HG03045 (cell line): ENCODE results near the gene WWC1.
"Not testable (repeated sequence)": the region's sequence is repeated elsewhere in the genome, so short reads cannot be mapped to it uniquely, and the experiment has no call there.

Experiments used
- ATAC-seq: cut with Tn5 transposase; IDR thresholded peaks from one replicate; pipeline ENCODE4 v1.9.1; 2021; ENCODE audit warnings: mild to moderate bottlenecking, moderate library complexity; ENCODE audit not compliant: unreplicated experiment

The WWC1 gene

DNA sequence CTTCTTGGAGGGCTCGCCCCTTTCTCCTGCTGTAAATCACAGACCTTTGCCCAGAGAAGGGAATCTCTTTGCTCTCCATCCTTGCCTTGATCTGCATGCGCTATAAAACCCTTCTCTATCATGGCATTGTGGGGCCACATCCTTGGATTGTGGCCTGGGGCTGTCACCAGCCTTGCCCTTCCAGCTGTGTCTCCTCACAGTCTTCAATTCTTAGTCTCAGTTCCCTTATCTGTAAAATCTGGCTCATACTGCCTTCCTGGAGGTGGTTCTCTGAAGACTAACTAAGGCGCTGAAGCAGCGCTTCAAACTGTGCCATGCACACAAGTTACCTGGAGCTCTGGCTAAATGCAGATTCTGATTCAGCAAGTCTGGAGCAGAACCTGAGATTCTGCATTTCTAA is 141.5 kb downstream of the WWC1 start:
- no peak for ATAC-seq

GRCh38 chr5:168434001-168434400 is 142.6 kb downstream of the WWC1 start:
- no peak for ATAC-seq

DNA sequence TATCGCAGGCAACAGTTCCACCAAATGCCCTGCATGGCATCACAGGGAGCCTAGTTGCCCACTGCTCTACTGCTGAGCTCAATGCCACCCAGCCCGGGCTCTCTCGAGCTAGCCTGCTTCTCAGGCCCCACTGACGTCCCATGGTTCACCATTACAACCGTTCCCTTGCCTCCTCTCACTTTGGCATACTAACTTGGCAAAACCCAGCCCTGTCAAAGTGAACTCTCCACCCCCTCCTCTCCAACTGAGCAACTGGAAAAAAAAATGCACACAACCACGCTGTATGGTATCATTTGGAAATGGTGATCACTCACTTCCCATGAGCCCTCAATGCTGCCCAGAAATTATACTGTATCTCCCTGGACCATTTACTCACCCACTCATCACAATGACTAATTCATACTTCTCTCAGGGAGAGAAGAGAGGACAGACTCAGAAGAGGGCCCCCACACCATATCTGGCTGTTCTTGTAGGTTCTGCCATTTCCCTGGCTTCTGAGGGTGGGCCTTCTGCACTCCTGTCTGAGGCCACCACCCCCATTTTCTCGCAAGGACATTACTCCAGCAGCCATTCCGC is 143.4 kb downstream of the WWC1 start:
- ATAC-seq: no peak

DNA sequence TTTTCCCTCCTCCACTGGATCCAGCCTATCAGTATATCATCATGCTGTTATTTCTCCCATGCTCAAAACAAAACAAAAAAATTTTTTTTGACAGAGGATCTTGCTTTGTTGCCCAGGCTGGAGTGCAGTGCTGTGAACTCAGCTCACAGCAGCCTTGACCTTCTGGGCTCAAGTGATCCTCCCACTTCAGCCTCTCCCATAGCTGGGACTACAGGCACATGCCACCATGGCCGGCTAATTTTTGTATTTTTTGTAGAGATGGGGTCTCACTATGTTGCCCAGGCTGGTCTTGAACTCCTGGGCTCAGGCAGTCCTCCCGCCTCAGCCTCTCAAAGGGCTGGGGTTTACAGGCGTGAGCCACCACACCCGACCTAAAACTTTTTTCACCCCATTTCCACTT is 143.9 kb downstream of the WWC1 start:
- ATAC-seq: not testable (repeated sequence)

- no peak for ATAC-seq
These were observed 146.9 kb downstream of the WWC1 start for GRCh38 chr5:168438349-168438748.

GRCh38 chr5:168443533-168443932 is 152.1 kb downstream of the WWC1 start:
- no peak for ATAC-seq

- ATAC-seq: no peak
These were observed 152.7 kb downstream of the WWC1 start for GRCh38 chr5:168443950-168444700.

GRCh38 chr5:168446983-168447619 is 155.7 kb downstream of the WWC1 start:
- ATAC-seq: no peak

DNA sequence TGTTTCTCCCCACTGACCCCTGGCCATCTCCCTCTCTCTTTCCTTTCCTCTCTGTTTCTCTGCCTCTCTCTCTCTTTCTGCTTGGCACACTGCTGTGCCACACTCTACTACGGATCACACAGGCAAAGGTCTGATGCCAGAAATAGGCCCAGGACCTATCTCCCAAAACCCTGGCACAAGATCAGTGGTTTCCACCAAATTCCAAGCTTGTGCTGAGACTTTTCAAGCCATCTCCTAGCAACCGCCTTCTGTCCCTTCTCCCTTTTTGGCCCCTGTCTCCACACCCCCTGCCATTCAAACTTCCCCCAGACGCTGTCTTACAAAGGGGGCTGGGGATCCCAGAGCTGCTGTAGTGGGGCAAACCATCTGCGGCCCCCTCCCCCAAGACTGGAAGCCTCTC is 156.4 kb downstream of the WWC1 start:
- ATAC-seq: no peak

DNA sequence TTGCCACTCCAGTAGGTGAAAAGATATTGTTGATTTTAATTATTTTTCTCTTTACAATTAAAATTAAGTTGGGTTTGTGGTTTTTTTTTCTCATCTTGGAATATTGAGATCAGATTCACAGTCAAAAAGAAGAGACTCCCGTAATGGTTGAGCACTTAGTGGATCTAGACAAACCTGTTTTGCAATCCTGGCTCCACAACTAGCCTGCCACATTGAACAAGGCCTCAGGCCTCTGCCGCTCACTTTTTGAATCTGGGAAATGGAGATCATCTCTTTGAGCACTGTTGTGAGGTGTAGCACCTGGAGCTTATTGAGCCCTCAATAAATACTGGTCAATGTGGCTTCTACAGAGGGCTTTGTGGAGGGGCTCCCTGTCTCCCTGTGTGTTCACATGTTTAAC is 157.7 kb downstream of the WWC1 start:
- ATAC-seq: no peak

DNA sequence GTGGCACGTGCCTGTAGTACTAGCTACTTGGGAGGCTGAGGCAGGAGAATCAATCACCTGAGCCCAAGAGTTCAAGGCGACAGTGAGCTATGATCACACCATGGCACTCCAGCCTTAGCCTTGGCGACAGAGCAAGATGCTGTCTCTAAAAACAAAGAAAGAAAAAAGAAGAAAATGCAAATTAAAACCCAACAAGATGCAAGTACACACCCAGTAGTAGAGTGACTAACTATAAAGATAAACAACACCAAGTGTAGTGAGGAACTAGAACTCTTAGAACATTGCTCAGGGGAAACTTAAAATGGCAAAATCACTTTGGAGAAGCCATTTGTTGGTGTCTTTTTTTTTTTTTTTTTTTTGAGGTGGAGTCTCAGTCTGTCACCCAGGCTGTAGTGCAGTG is 160.1 kb downstream of the WWC1 start:
- ATAC-seq: no peak

GRCh38 chr5:168455201-168455600 is 163.8 kb downstream of the WWC1 start:
- ATAC-seq: no peak

DNA sequence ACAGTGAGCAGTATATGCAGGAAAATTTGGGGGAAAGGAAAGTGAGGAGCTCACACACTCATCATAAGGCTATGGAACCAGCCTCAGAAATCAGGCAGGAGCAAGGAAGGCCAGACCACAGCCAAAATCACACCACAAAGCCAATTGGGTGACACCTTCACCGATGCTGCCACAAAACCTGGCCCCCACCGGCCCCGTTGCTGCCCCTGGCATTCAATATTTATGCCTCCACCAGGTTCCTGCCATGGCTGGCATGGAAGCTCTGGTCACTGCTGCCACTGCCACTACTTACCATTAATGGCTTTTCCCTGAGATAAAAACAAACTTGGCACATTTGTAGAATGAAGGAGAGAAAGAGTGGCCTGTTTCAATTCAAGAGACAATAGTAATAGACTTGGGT is 166.1 kb downstream of the WWC1 start:
- ATAC-seq: no peak

- no peak for ATAC-seq
These were observed 169.2 kb downstream of the WWC1 start for GRCh38 chr5:168460606-168461005.

DNA sequence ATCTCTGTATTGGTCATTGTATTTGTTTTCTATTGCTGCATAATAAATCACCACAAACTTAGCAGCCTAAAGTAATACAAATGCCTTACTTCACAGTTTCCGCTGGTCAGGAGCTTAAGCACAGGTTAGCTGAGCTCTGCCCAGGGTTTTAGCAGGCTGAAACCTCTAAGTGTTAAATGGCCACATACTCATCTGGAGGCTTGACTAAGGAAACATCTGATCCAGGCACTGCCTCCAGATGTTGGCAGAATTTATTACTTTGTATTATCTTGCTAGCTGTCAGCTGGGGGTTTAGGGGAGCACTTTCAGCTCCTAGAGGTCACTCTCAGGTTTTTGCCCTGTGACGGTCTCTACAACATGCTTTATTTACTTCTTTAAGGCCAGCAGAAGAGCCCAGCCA is 171.6 kb downstream of the WWC1 start:
- ATAC-seq: no peak

DNA sequence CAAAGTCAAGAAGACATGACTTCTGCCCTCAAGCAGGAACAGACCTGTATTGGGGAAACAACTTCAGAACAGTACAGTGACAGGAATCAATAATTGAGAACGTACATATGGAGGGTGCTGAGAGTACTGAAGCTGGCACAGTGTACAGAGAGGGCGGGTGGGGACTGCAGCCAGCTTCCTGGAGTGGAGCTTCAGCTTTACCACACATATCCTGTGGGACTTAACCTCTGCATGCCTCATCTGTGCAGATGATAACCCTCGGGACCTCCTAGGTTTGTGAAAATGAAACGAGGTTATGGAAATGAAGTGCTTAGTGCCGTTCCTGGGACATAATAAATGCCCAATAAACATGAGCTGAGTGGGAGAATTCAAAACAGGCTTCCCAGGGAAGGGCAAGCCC is 172.8 kb downstream of the WWC1 start:
- no peak for ATAC-seq

DNA sequence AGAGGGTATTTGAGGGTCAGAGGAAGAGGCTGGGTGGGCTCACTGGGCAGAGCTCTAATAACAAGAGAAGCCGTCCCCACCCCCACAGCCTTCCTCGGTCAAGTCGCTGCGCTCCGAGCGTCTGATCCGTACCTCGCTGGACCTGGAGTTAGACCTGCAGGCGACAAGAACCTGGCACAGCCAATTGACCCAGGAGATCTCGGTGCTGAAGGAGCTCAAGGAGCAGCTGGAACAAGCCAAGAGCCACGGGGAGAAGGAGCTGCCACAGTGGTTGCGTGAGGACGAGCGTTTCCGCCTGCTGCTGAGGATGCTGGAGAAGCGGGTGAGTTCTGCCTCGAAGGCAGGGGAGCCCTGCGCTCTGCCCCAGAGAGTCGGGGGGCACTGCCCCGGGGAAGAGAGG is 173.2 kb downstream of the WWC1 start:
- ATAC-seq: no peak

DNA sequence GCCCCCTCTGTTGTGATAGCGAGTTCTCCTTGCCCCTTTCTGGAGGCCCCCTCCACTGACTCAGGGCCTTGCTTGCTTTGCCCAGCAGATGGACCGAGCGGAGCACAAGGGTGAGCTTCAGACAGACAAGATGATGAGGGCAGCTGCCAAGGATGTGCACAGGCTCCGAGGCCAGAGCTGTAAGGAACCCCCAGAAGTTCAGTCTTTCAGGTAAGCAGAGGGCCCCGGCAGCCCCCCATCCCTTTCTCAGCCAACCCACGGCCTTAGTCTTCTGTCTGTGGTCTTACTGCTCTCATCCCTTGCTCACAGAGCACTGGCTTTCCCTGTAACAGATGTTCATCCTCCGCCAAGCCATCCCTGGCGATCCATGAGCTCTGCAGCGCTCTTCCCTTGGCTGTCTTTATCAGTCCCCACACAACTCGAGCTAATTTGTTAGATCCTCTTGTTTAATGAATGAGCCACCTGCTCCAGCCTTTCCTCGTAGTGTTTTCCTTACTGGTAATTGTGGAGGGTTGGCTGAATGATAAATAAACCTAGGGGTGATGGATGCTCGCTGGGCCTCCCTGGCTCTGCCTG is 176.4 kb downstream of the WWC1 start:
- ATAC-seq: no peak

GRCh38 chr5:168468836-168469235 is 177.4 kb downstream of the WWC1 start:
- ATAC-seq: no peak

DNA sequence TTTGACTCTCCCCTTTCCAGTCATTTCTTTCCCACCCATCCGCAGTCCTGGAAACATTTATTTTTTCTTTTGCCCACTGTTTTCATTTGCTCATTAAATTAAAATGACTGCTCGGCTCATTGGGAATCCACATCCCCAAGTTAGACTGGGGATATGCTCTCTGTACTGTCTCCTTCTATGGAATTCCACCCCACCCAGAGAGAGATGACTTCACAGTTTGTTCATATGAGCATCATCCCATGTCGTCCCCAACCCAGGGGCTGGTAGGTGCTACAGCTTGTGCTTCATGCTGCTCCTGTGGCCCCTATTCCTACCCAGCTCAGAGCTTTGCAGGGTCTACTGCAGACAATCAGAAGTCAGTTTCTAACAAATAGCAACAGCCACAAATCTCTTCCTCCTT is 178.4 kb downstream of the WWC1 start:
- ATAC-seq: no peak

GRCh38 chr5:168471785-168472184 is 180.3 kb downstream of the WWC1 start:
- ATAC-seq: no peak

DNA sequence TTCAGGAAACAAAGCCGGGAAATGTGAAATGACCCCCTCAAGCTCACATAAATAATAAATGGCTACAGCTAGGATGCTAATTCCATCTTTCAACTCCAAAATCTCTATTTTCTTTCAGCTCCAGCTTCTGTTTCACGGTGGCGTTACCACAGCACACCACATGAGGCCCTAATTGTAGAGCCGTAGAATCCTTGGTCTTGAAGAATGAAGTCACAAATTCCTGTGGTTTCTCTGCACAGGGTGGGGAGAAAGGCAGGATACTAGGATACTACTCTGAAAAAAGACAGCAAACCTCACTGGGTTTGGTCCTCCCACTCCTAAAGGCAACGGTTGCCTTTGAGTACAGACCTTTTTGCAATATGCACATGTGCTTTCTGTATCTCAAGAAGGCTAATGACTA is 180.9 kb downstream of the WWC1 start:
- no peak for ATAC-seq
